ENCODE measurements around the gene TM7SF3. TPM values are rescaled to one million over a fixed set of nuclear protein-coding genes. Genes with fewer than 3 reads are reported as not detected.

The TM7SF3 gene
- total RNA-seq, 1 donor = 105 TPM

DNA sequence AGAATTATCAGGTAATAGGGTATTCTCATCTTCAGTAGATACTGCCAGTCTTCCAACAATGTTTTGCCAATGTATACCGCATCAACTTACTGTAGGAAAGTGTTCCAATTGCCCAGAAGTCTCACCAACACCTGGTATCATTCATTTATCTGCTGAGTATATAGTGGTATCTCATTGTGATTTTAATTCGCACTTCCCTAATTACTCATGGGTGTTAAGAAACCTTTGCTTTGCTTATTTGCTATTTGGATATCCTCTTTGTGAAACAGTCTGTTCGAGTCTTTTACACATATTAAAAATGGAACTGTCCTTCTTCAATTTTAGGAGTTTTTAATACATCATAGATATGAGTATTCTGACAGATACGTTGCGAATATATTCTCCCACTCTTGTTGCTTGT, 6.1 kb downstream of the TM7SF3 start:
- no peak for DNase-seq (ENCODE audit: low read depth)
- TF ChIP-seq, protein P1, sequence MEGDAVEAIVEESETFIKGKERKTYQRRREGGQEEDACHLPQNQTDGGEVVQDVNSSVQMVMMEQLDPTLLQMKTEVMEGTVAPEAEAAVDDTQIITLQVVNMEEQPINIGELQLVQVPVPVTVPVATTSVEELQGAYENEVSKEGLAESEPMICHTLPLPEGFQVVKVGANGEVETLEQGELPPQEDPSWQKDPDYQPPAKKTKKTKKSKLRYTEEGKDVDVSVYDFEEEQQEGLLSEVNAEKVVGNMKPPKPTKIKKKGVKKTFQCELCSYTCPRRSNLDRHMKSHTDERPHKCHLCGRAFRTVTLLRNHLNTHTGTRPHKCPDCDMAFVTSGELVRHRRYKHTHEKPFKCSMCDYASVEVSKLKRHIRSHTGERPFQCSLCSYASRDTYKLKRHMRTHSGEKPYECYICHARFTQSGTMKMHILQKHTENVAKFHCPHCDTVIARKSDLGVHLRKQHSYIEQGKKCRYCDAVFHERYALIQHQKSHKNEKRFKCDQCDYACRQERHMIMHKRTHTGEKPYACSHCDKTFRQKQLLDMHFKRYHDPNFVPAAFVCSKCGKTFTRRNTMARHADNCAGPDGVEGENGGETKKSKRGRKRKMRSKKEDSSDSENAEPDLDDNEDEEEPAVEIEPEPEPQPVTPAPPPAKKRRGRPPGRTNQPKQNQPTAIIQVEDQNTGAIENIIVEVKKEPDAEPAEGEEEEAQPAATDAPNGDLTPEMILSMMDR (IDR thresholded peaks at IDR 0.05; ENCODE audit: insufficient read depth, low read depth, low read length) = no peak

DNA sequence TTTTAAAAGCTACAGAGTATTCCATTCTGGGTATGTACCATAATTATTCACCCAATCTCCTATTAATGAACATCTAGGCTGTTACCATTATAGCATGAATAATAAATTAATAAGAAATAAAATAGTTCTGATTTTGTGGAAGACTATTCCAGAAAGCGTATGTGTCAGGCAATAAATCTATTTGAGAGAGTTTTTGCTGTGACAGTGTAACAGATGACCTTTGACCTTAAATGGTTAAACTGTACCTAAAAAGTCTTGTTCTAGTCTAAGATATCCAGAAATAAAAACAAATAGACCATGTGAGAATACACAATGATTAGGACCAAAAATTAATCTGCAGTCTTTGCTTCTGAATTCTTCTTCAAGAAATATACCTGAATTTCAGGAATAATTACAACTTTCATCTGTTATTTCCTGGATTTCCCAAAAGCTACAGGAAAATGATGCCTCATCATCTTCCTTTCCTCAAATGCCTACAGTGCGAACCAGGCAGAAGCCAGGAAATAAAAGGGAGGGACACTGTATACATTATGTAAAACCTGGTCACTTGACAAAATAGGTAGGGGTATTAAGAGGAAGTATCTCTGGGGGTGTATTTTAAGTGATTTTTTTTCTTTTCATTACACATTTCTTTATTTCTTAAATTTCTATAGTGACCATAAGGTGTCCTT, 7.3 kb downstream of the TM7SF3 start:
- no peak for DNase-seq (ENCODE audit: low read depth)
- H3K4me3 ChIP-seq (ENCODE audit: low read depth, low read length) = no peak overlapping the region
- TF ChIP-seq, protein P1 (IDR thresholded peaks at IDR 0.05; ENCODE audit: insufficient read depth, low read depth, low read length) = no peak

More for the DNA sequence above, 6.1 kb downstream of the TM7SF3 start:
- H3K4me3 ChIP-seq (ENCODE audit: low read depth, low read length) = no peak overlapping the region

DNA sequence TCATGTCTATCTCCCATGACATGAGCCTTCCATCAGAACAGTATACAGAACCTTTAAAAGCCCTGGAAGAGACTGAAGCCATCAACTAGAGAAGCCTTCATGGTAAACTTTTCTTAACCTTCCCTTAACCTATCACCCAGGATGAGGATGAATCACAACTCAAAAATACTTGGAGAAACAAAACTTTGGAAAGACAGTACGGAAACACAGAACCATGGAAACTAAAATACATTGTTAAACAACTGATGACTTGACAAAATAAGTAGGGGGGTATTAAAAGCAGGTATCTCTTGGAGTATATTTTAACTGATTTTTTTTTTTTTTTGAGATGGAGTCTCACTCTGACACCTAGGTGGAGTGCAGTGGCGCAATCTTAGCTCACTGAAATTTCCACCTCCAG, 8.7 kb downstream of the TM7SF3 start:
- DNase-seq (ENCODE audit: low read depth) = no peak
- no peak overlapping the region for H3K4me3 ChIP-seq (ENCODE audit: low read depth, low read length)
- TF ChIP-seq, protein P1 (IDR thresholded peaks at IDR 0.05; ENCODE audit: insufficient read depth, low read depth, low read length) = no peak

DNA sequence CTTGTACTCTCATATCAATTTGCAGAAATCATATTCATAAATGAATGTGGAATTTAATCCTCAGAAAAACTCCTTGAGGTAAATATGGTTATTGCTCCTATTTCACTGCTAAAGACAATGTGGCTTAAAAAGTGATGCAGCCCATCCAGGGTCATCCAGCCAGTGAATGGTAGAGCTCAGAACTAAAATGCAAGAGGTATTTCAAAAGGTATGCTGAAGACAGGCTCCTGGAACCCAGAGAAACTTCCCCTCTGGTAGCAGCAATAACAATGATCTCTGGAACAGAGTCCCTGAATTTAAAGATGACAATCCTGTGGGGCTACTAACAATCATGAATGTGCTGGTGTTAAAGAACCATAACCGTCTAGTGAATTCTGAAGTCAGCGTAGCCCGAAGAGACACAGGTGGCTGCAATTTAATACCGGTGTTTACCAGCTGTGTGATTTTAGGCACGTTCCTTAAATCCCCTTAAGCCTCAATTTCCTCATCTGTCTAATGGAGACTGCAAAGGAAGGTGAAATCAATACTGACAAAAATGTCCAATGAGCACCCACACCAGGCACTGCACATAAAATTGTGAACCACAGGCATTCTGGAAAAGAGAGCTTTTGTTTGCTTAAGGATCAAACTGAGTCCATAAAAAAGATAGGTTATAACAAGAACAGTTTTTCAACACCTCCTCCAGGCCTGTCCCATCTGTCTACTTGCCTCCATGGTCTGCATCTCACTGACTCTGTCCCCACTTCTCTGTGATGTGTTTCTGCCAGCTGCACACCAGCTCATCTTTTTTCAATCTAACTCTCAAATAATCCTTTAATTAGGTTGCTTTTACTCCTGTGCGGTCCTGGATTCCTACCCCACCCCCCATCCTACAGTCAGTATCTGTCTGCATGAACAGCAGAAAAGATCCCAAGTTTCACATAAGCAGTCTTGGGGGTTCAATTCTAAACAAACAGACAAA, 10.5 kb downstream of the TM7SF3 start:
- peak; percentile 66 for DNase-seq (ENCODE audit: low read depth)
- TF ChIP-seq, protein P1 (IDR thresholded peaks at IDR 0.05; ENCODE audit: insufficient read depth, low read depth, low read length) = no peak
- no peak overlapping the region for H3K4me3 ChIP-seq (ENCODE audit: low read depth, low read length)

DNA sequence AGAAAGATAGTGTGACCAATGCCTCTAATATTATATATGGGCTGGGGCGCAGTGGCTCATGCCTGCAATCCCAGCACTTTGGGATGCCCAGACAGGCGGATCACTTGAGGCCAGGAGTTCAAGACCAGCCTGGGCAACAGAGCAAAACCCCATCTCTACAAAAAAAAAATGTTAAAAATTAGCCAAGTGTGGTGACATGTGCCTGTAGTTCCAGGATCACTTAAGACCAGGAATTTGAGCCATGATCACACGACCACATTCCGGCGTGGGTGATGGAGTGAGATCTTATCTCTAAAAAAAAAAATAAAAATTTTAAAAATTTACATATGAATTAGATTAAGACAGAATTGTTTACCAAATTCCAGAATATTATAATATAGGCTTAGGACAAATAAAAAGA, 12.0 kb downstream of the TM7SF3 start:
- TF ChIP-seq, protein P1 (IDR thresholded peaks at IDR 0.05; ENCODE audit: insufficient read depth, low read depth, low read length) = no peak
- no peak overlapping the region for H3K4me3 ChIP-seq (ENCODE audit: low read depth, low read length)

DNA sequence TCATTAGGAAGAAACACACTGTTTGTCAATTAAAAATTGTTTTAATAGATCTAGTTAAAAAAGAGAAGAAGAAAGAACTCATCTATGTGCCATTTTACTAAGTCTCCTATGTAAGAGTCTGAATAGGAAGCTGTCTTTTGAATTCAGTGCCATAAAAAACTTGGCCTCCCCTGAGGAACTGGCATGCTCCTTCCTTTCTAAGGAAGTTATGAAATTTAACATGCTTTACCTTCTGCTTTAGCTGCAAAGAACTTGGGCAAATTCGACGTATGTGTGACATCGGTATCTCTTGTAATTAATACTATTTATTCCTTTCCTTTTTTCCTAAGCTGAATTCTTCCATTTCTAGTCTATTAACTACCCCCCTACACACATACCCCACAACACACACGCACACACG, 12.5 kb downstream of the TM7SF3 start:
- no peak overlapping the region for H3K4me3 ChIP-seq (ENCODE audit: low read depth, low read length)
- no peak for DNase-seq (ENCODE audit: low read depth)
- TF ChIP-seq, protein P1 (IDR thresholded peaks at IDR 0.05; ENCODE audit: insufficient read depth, low read depth, low read length) = no peak

More for the DNA sequence above, 12.0 kb downstream of the TM7SF3 start:
- DNase-seq (ENCODE audit: low read depth) = no peak
